ENCODE results near the gene AKNA. TPM values are rescaled to one million over a fixed set of nuclear protein-coding genes. Genes with fewer than 3 reads are reported as not detected.

AKNA gene
- total RNA-seq, 2 donors from 2014 or later, result 12.2 to 15.4 TPM

GRCh38 chr9:114382699-114383520 is 4.9 kb downstream of the AKNA start:
- H3K4me3 Mint-ChIP-seq, result no peak overlapping the region

DNA sequence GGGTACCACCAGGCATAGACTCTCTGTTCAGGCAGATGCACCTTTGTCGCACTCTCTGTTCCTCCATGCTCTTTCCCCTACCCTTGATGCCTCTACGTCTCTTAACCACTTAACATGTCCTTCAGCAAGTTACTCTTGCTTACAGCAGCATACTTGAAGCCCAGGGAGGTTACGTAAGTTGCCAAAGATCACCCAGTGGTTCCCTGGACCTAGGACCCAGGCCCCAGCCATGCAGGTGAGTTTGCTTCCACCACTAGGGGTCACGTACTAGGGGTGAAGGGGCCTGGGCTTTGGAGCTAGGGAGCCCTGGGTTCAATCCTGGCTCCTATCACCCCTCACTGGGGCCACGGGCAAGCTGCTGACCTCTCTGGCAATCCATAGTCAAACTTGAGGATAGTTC is 8.9 kb downstream of the AKNA start:
- Mint-ChIP-seq H3K36me3 (ENCODE audit: low read depth) (peaks cover 6% of the 10 kb centered on the region), H3K27ac (no peak overlapping the region), H3K4me1 (peaks cover 6% of the 10 kb centered on the region), H3K4me3 (no peak overlapping the region), H3K9me3 (no peaks in the 10 kb centered on the region), H3K27me3 (ENCODE audit: insufficient read depth) (no peaks in the 10 kb centered on the region)
- 92 to 100% methylated on average over 3 to 5 of the region's 5 CpGs for WGBS, 2 experiments (ENCODE audit: insufficient coverage in 1 of 2, insufficient read length in 1 of 2)
- peak; percentile 48 for TF ChIP-seq CTCF (conservative IDR thresholded peaks at IDR 0.05)
- Histone ChIP-seq H3K4me1 (ENCODE audit: control insufficient read depth, insufficient read depth, low read length) (no peaks in the 10 kb centered on the region), H3K9me3 (ENCODE audit: control insufficient read depth, low read length) (no peaks in the 10 kb centered on the region), H3K36me3 (ENCODE audit: control insufficient read depth, insufficient read depth, low read length) (no peaks in the 10 kb centered on the region), H3K9ac (ENCODE audit: extremely low read depth, low read length, poor library complexity, severe bottlenecking) (no peak overlapping the region), H3K4me3 (ENCODE audit: low read length) (no peak overlapping the region), H3K27ac (ENCODE audit: low read depth, low read length) (no peak overlapping the region), H3K27me3 (ENCODE audit: control insufficient read depth, insufficient read depth, low read length, poor library complexity, severe bottlenecking) (no peaks in the 10 kb centered on the region)
- no peak for DNase-seq

More at GRCh38 chr9:114382699-114383520, 4.9 kb downstream of the AKNA start:
- peaks cover 3% of the 10 kb centered on the region for H3K36me3 Mint-ChIP-seq (ENCODE audit: low read depth)
- H3K4me1 ChIP-seq (ENCODE audit: control insufficient read depth, insufficient read depth, low read length), result peaks cover 14% of the 10 kb centered on the region
- TF ChIP-seq CTCF (conservative IDR thresholded peaks at IDR 0.05), result peak; percentile 45
- no peaks in the 10 kb centered on the region for H3K27me3 ChIP-seq (ENCODE audit: control insufficient read depth, insufficient read depth, low read length, poor library complexity, severe bottlenecking)
- 68 to 76% methylated on average over 11 to 17 of the region's 17 CpGs for whole genome bisulfite sequencing, 2 experiments (ENCODE audit: insufficient coverage in 1 of 2, insufficient read length in 1 of 2)
- peak overlapping the region; percentile 2 for H3K27ac ChIP-seq (ENCODE audit: low read depth, low read length)
- no peaks in the 10 kb centered on the region for H3K36me3 ChIP-seq (ENCODE audit: control insufficient read depth, insufficient read depth, low read length)
- H3K9me3 Mint-ChIP-seq, result no peaks in the 10 kb centered on the region
- H3K27me3 Mint-ChIP-seq (ENCODE audit: insufficient read depth), result no peaks in the 10 kb centered on the region
- no peaks in the 10 kb centered on the region for H3K9me3 ChIP-seq (ENCODE audit: control insufficient read depth, low read length)
- H3K4me3 ChIP-seq (ENCODE audit: low read length), result no peak overlapping the region
- no peak overlapping the region for H3K9ac ChIP-seq (ENCODE audit: extremely low read depth, low read length, poor library complexity, severe bottlenecking)
- H3K27ac Mint-ChIP-seq, result peak overlapping the region; percentile 52
- H3K4me1 Mint-ChIP-seq, result peaks cover 26% of the 10 kb centered on the region
- DNase-seq, result peak; percentile 80

DNA sequence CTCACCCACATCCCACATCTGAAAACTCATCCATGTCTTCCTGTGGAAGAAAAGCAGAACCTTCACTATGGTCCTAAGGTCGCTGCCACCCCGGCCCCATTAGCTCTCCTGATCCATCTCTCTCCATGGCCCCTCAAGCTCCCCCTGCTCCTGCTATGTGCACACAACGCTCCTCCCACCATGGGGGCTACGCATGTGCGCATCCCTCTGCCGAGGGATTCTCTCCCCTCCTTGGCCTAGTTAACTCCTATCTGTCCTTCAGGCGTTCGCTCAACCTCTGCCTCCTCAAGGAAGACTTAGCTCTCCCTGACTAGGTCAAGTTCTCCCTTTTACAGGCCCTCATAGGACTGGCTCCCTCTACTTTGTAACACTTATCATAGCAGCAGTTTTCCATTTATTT is 9.8 kb downstream of the AKNA start:
- no peak for DNase-seq
- TF ChIP-seq CTCF (conservative IDR thresholded peaks at IDR 0.05), result no peak
- no peaks in the 10 kb centered on the region for H3K4me1 Mint-ChIP-seq
- Histone ChIP-seq H3K9ac (ENCODE audit: extremely low read depth, low read length, poor library complexity, severe bottlenecking) (no peak overlapping the region), H3K27ac (ENCODE audit: low read depth, low read length) (no peak overlapping the region), H3K36me3 (ENCODE audit: control insufficient read depth, insufficient read depth, low read length) (no peaks in the 10 kb centered on the region), H3K4me1 (ENCODE audit: control insufficient read depth, insufficient read depth, low read length) (no peaks in the 10 kb centered on the region), H3K9me3 (ENCODE audit: control insufficient read depth, low read length) (no peaks in the 10 kb centered on the region), H3K27me3 (ENCODE audit: control insufficient read depth, insufficient read depth, low read length, poor library complexity, severe bottlenecking) (no peaks in the 10 kb centered on the region), H3K4me3 (ENCODE audit: low read length) (no peak overlapping the region)
- H3K9me3 Mint-ChIP-seq, result no peaks in the 10 kb centered on the region
- no peaks in the 10 kb centered on the region for H3K27me3 Mint-ChIP-seq (ENCODE audit: insufficient read depth)
- H3K27ac Mint-ChIP-seq, result no peak overlapping the region
- no peak overlapping the region for H3K4me3 Mint-ChIP-seq
- 93 to 96% methylated on average over 8 of the region's 8 CpGs for WGBS, 2 experiments (ENCODE audit: insufficient coverage in 1 of 2, insufficient read length in 1 of 2)
- peaks cover 6% of the 10 kb centered on the region for H3K36me3 Mint-ChIP-seq (ENCODE audit: low read depth)
